Lower leg skin (tissue), 3 donors: ENCODE results near the gene TSC22D3.

Experiments
- CTCF ChIP-seq, 3 donors: fragments of 450-650 bp; IDR thresholded peaks; one replicate each; pipeline ENCODE4 v1.5.1; 2016; ENCODE audit warnings: antibody characterized with exemption in 3 of 3, mild to moderate bottlenecking in 3 of 3, moderate library complexity in 2 of 3
- POLR2A ChIP-seq, 2 donors: fragments of 450-650 bp; IDR thresholded peaks; one replicate each; pipeline ENCODE4 v1.6.1; 2016 to 2017; ENCODE audit warnings: antibody characterized with exemption in 2 of 2, mild to moderate bottlenecking in 1 of 2, moderate library complexity in 1 of 2

DNA sequence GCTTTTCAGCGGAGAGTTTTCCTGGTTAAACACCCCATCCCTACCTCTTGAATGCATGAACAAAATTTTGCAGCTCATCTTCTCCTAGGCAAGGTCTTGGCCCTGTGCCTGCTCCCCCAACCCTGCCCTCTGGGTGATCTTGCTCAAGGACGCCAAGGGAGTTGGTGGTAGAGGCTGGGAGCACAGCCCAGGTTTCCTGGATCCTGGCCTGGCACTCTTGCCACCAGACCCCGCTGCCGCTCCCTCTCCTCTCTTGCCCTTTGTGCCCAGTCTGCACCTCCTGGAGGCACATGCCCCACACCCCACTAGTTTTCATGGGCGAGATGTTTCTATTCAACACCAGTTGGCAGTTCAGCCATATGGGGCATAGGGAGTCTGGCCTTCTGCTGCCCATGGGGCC lies 37.3 kb downstream of the TSC22D3 start:
- TF ChIP-seq CTCF (IDR thresholded peaks at IDR 0.05) (no peak), POLR2A (IDR thresholded peaks at IDR 0.05) (no peak)
